H1 (cell line): ENCODE measurements around the gene ZMPSTE24. TPM values are rescaled to one million over a fixed set of nuclear protein-coding genes. Genes with fewer than 3 reads are reported as not detected.

ENCODE experiments used
- CTCF ChIA-PET: fragments of 300-600 bp; sonication (Branson Sonifier 250); formaldehyde crosslinking; loops from one replicate; lab custom pipeline; 2021; ENCODE audit not compliant: partially characterized antibody; lab: Charles Lee
- POLR2A ChIA-PET: fragments of 300-600 bp; sonication (Branson Sonifier 250); formaldehyde crosslinking; loops from one replicate; lab custom pipeline; 2021; ENCODE audit warnings: inconsistent platforms; ENCODE audit not compliant: partially characterized antibody; lab: Charles Lee
- DNase-seq, 2 experiments: peaks; one replicate each; pipeline versions ENCODE4 v3.0.0 to v3.0.0-alpha.2; 2010 to 2022; ENCODE audit warnings: low spot score in 2 of 2, low read depth in 1 of 2, mixed read lengths in 1 of 2
- FAIRE-seq: peaks from 2 replicates; lab custom pipeline; 2011; peaks lifted over from hg19 to GRCh38; lab: Jason Lieb, UNC
- H2AFZ ChIP-seq: 2 replicates; pipeline ENCODE4 v1.8.1; 2012; ENCODE audit warnings: low read length, inconsistent platforms
- H2AK5ac ChIP-seq: 2 replicates; pipeline ENCODE4 v1.6.1; 2013; ENCODE audit warnings: low read depth, low read length
- H2BK120ac ChIP-seq: replicated peaks from 2 replicates; pipeline ENCODE3; 2013; ENCODE audit warnings: low read depth, low read length, inconsistent platforms
- H2BK12ac ChIP-seq: 2 replicates; pipeline ENCODE4 v1.6.1; 2013; ENCODE audit warnings: low read depth, low read length
- H2BK15ac ChIP-seq: 2 replicates; pipeline ENCODE4 v1.6.1; 2013; ENCODE audit warnings: low read length
- H2BK20ac ChIP-seq: 2 replicates; pipeline ENCODE4 v1.6.1; 2013; ENCODE audit warnings: low read length
- H2BK5ac ChIP-seq: 2 replicates; pipeline ENCODE4 v1.6.1; 2013; ENCODE audit warnings: low read depth, low read length
- H3K14ac ChIP-seq: 2 replicates; pipeline ENCODE4 v1.6.1; 2013; ENCODE audit warnings: inconsistent platforms; ENCODE audit not compliant: insufficient read length
- H3K18ac ChIP-seq: 2 replicates; pipeline ENCODE4 v1.6.1; 2013; ENCODE audit warnings: low read length; ENCODE audit errors: extremely low read depth
- H3K23ac ChIP-seq: 2 replicates; pipeline ENCODE4 v1.6.1; 2013; ENCODE audit warnings: inconsistent platforms; ENCODE audit not compliant: insufficient read length
- H3K23me2 ChIP-seq: 2 replicates; pipeline ENCODE4 v1.6.1; 2013; ENCODE audit warnings: low read depth, low read length
- H3K27ac ChIP-seq: 2 replicates; pipeline ENCODE4 v1.6.1; 2011; ENCODE audit warnings: low read depth, low read length, inconsistent platforms
- H3K27me3 ChIP-seq, 4 experiments: replicated peaks in 1 of 4; 1 replicate in 1 of 4; 2 replicates in 3 of 4; pipeline versions ENCODE4 v1.6.1 to v1.8.1; 2011 to 2013; ENCODE audit warnings: low read length in 3 of 4, mild to moderate bottlenecking in 3 of 4, inconsistent platforms in 2 of 4, mixed read lengths in 2 of 4, moderate library complexity in 1 of 4; ENCODE audit not compliant: control insufficient read depth in 3 of 4, insufficient read depth in 3 of 4; ENCODE audit errors: extremely low read depth in 1 of 4
- H3K36me3 ChIP-seq, 4 experiments: 2 replicates each; pipeline versions ENCODE4 v1.6.1 to v1.8.1; 2011 to 2013; ENCODE audit warnings: mild to moderate bottlenecking in 4 of 4, low read length in 3 of 4, moderate library complexity in 2 of 4, control low read depth in 1 of 4, inconsistent platforms in 1 of 4; ENCODE audit not compliant: insufficient read depth in 4 of 4, control insufficient read depth in 2 of 4
- H3K4ac ChIP-seq: replicated peaks from 2 replicates; pipeline ENCODE3; 2013; ENCODE audit warnings: low read length, low read depth, mixed read lengths, inconsistent platforms; ENCODE audit not compliant: insufficient read length
- H3K4me1 ChIP-seq, 4 experiments: replicated peaks in 1 of 4; 1 replicate in 1 of 4; 2 replicates in 3 of 4; pipeline versions ENCODE4 v1.6.1 to v1.8.1; 2011 to 2013; ENCODE audit warnings: low read length in 3 of 4, inconsistent platforms in 2 of 4, mixed read lengths in 1 of 4; ENCODE audit not compliant: insufficient read depth in 4 of 4, control insufficient read depth in 3 of 4
- H3K4me2 ChIP-seq, 2 experiments: 2 replicates each; pipeline versions ENCODE4 v1.6.1 to v1.8.1; 2011 to 2013; ENCODE audit warnings: low read depth in 2 of 2, low read length in 2 of 2, control low read depth in 1 of 2, inconsistent platforms in 1 of 2, mild to moderate bottlenecking in 1 of 2; ENCODE audit not compliant: insufficient read depth in 1 of 2
- H3K4me3 ChIP-seq, 4 experiments: fragments of 200-600, 300-600 bp in 1 of 4; sonication (generic), shearing (Covaris generic), sonication (Bioruptor Twin) in 1 of 4; 2 replicates each; pipeline versions ENCODE4 v1.5.1 to v1.8.1; 2011 to 2016; ENCODE audit warnings: low read length in 4 of 4, low read depth in 3 of 4, control low read depth in 2 of 4, inconsistent platforms in 2 of 4, mild to moderate bottlenecking in 2 of 4, mixed read lengths in 1 of 4, moderate library complexity in 1 of 4; ENCODE audit not compliant: insufficient read depth in 2 of 4; ENCODE audit errors: extremely low read depth in 1 of 4
- H3K56ac ChIP-seq: replicated peaks from 2 replicates; pipeline ENCODE3; 2013; ENCODE audit warnings: low read depth, mild to moderate bottlenecking, mixed read lengths, low read length, inconsistent platforms; ENCODE audit not compliant: insufficient read length
- H3K79me1 ChIP-seq: 2 replicates; pipeline ENCODE4 v1.6.1; 2013; ENCODE audit warnings: low read depth, low read length, control low read depth
- H3K79me2 ChIP-seq, 2 experiments: 2 replicates each; pipeline versions ENCODE4 v1.6.1 to v1.8.1; 2012 to 2013; ENCODE audit warnings: low read length in 2 of 2, mild to moderate bottlenecking in 2 of 2, inconsistent platforms in 1 of 2; ENCODE audit not compliant: insufficient read depth in 2 of 2, control insufficient read depth in 1 of 2
- H3K9ac ChIP-seq, 4 experiments: replicated peaks in 1 of 4; 1 replicate in 1 of 4; 2 replicates in 3 of 4; pipeline versions ENCODE4 v1.6.1 to v1.8.1; 2011 to 2013; ENCODE audit warnings: low read depth in 3 of 4, low read length in 3 of 4, control low read depth in 2 of 4, mild to moderate bottlenecking in 2 of 4, moderate library complexity in 2 of 4, inconsistent platforms in 1 of 4; ENCODE audit errors: extremely low read depth in 1 of 4
- H3K9me3 ChIP-seq, 2 experiments: 2 replicates each; pipeline versions ENCODE4 v1.6.1 to v1.8.1; 2012 to 2013; ENCODE audit warnings: mild to moderate bottlenecking in 2 of 2, moderate library complexity in 2 of 2, control low read depth in 1 of 2, inconsistent platforms in 1 of 2, low read depth in 1 of 2, low read length in 1 of 2, mixed read lengths in 1 of 2; ENCODE audit not compliant: insufficient read depth in 2 of 2
- H4K20me1 ChIP-seq, 2 experiments: replicated peaks in 1 of 2; 2 replicates each; pipeline versions ENCODE3 to v1.8.1; 2011 to 2013; ENCODE audit warnings: inconsistent platforms in 2 of 2, low read length in 2 of 2, mild to moderate bottlenecking in 1 of 2; ENCODE audit not compliant: insufficient read depth in 2 of 2, control insufficient read depth in 1 of 2
- H4K5ac ChIP-seq: 2 replicates; pipeline ENCODE4 v1.6.1; 2013; ENCODE audit warnings: low read length, low read depth, mixed read lengths, inconsistent platforms; ENCODE audit not compliant: insufficient read length
- H4K8ac ChIP-seq: 2 replicates; pipeline ENCODE4 v1.8.0; 2013; ENCODE audit warnings: mild to moderate bottlenecking, moderate library complexity, low read length, inconsistent platforms; ENCODE audit not compliant: insufficient read depth; ENCODE audit errors: extremely low read depth
- H4K91ac ChIP-seq: replicated peaks from 2 replicates; pipeline ENCODE3; 2013; ENCODE audit warnings: low read length, mixed read lengths, inconsistent platforms; ENCODE audit not compliant: insufficient read length
- CBX8 ChIP-seq: fragments of 300-800, 300-1000 bp; sonication (generic); IDR thresholded peaks from 2 replicates; pipeline ENCODE4 v1.7.1; 2016; ENCODE audit warnings: low read depth, low read length, borderline replicate concordance
- CTBP2 ChIP-seq: IDR thresholded peaks from 2 replicates; pipeline ENCODE4 v1.7.0; 2011; ENCODE audit warnings: borderline replicate concordance, mild to moderate bottlenecking, moderate library complexity, mixed read lengths, low read length; ENCODE audit not compliant: insufficient read depth, insufficient read length
- E2F6 ChIP-seq: IDR thresholded peaks from 2 replicates; pipeline ENCODE4 v1.6.1; 2012; ENCODE audit warnings: inconsistent platforms
- JUN ChIP-seq: IDR thresholded peaks from 2 replicates; pipeline ENCODE4 v1.6.1; 2011; ENCODE audit warnings: low read depth, mild to moderate bottlenecking, improper control_type of control experiment, low read length
- NRF1 ChIP-seq: IDR thresholded peaks from 2 replicates; pipeline ENCODE4 v1.6.1; 2011; ENCODE audit warnings: mild to moderate bottlenecking, low read depth, low read length, improper control_type of control experiment
- RXRA ChIP-seq: IDR thresholded peaks from 2 replicates; pipeline ENCODE4 v1.6.1; 2011; ENCODE audit warnings: low read depth, mild to moderate bottlenecking, low read length, moderate library complexity; ENCODE audit not compliant: insufficient read depth
- SIRT6 ChIP-seq: IDR thresholded peaks from one replicate; pipeline ENCODE4 v1.7.1; 2012; ENCODE audit warnings: low read length, inconsistent platforms
- WGBS, 2 experiments: shearing (Covaris generic) in 1 of 2; methylation state at CpG; one replicate each; pipeline versions ENCODE4 v1.1.6 to v1.1.7; 2013 to 2015; ENCODE audit warnings: low lambda C conversion rate in 2 of 2, mixed read lengths in 2 of 2, inconsistent platforms in 1 of 2, low coverage in 1 of 2, missing lambda C conversion rate in 1 of 2; ENCODE audit not compliant: insufficient replicate concordance in 2 of 2, insufficient coverage in 1 of 2, insufficient read length in 1 of 2; ENCODE audit errors: extremely low coverage in 1 of 2, missing lambda C conversion rate in 1 of 2; 5-methylcytosine and 5-hydroxymethylcytosine counted together
- polyA plus RNA-seq, 7 experiments: library from polyadenylated mRNA; depleted of rRNA in 3 of 7; stranded (reverse) in 5 of 7; unstranded in 2 of 7; fragments of >200 nt in 5 of 7; fragments of 200-250 nt in 2 of 7; gene quantifications; 1 replicate in 5 of 7; 2 replicates in 1 of 7; 4 replicates in 1 of 7; pipeline versions ENCODE4 v1.2.1 to v1.2.3, GENCODE V29; 2011 to 2013; ENCODE audit warnings: missing spikeins in 2 of 7, mixed read lengths in 2 of 7
- total RNA-seq: library from RNA; stranded (reverse); fragmentation: NEBNext Ultra II Directional; extraction: Animal tissue kit (Norgen Biotek cat#: 25700); gene quantifications from 2 replicates; pipeline ENCODE4 v1.2.1, GENCODE V29; 2021
- TF ChIP-seq, protein P1 (sequence below), 3 experiments: IDR thresholded peaks; 1 replicate in 2 of 3; 2 replicates in 1 of 3; pipeline versions ENCODE4 v1.5.1 to v1.6.1; 2011; ENCODE audit warnings: low read length in 3 of 3, mild to moderate bottlenecking in 3 of 3, inconsistent platforms in 2 of 3, low read depth in 1 of 3, moderate library complexity in 1 of 3; ENCODE audit not compliant: insufficient read depth in 1 of 3; ENCODE audit errors: control extremely low read depth in 1 of 3
- TF ChIP-seq, protein P2 (sequence below): IDR thresholded peaks from 2 replicates; pipeline ENCODE4 v1.6.1; 2012; ENCODE audit warnings: low read length, inconsistent platforms

ZMPSTE24 gene
- total and polyA plus RNA-seq, 2 of the 8 experiments (the other 6 are each of a cell fraction or from before 2014, with no cell fraction given) = 12.7 to 42.9 TPM

DNA sequence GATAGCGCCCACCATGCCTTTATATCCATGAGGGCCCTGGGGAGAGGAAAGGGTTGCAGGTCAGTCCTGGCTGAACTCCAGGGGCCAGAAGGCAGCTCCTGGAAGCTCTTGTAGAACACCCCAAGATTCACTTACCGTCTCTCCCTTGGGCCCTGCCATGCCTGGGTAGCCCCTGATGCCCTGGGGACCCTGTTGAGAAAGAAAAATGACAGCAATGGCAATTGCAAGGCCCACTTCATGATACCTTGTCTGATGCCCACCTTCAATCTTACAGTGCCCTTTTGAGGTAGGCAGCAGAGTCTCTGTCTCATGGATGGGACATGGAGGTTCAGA lies 52.1 kb downstream of the ZMPSTE24 start:
- H2BK15ac ChIP-seq = no peak overlapping the region
- no peak overlapping the region for H3K4me2 ChIP-seq
- no peak overlapping the region for H2BK5ac ChIP-seq
- no peak overlapping the region for H4K5ac ChIP-seq
- H3K23ac ChIP-seq = no peak overlapping the region
- H2AK5ac ChIP-seq = no peak overlapping the region
- H4K8ac ChIP-seq = no peak overlapping the region
- no peak overlapping the region for H3K27ac ChIP-seq
- ChIA-PET POLR2A (no interaction called here), CTCF (interaction anchor here (0.6 to 2.7 kb wide), 8 partner anchors 9 to 167 kb away, joined by 3 to 13 read pairs (median 4); no protein-coding TSS in a partner anchor)
- H3K79me2 ChIP-seq = no peaks in the 10 kb centered on the region
- H3K9me3 ChIP-seq = no peaks in the 10 kb centered on the region
- 96% methylated on average over 2 of the region's 2 CpGs; no CpG with 5 or more reads in 1 of the 2 experiments for WGBS, 2 experiments
- 0 out of 2 replicates have a peak overlapping the region, but pooled peaks have one; percentile 9 for H2BK12ac ChIP-seq
- H3K14ac ChIP-seq = no peak overlapping the region
- FAIRE-seq = no peak
- no peak overlapping the region for H3K56ac ChIP-seq
- H2BK20ac ChIP-seq = no peak overlapping the region
- no peak for DNase-seq
- H3K4ac ChIP-seq = no peak overlapping the region
- peaks cover 0 to 3% of the 10 kb centered on the region in 2 experiments for H4K20me1 ChIP-seq
- no peak overlapping the region for H2AFZ ChIP-seq
- no peak overlapping the region for H2BK120ac ChIP-seq
- peaks cover 2% of the 10 kb centered on the region; the same call in 1 of the 2 replicates for H3K23me2 ChIP-seq
- H4K91ac ChIP-seq = no peak overlapping the region
- no peak overlapping the region for H3K18ac ChIP-seq
- H3K4me1 ChIP-seq = peaks cover 5 to 9% (median 7%) of the 10 kb centered on the region in 4 experiments
- no peaks in the 10 kb centered on the region for H3K36me3 ChIP-seq
- H3K4me3 ChIP-seq = no peak overlapping the region
- peaks cover 0 to 19% (median 16%) of the 10 kb centered on the region in 4 experiments; a peak in 6 of 7 replicates for H3K27me3 ChIP-seq
- no peaks in the 10 kb centered on the region for H3K79me1 ChIP-seq
- H3K9ac ChIP-seq = no peak overlapping the region
- no peak for TF ChIP-seq RXRA
- TF ChIP-seq, protein P1, sequence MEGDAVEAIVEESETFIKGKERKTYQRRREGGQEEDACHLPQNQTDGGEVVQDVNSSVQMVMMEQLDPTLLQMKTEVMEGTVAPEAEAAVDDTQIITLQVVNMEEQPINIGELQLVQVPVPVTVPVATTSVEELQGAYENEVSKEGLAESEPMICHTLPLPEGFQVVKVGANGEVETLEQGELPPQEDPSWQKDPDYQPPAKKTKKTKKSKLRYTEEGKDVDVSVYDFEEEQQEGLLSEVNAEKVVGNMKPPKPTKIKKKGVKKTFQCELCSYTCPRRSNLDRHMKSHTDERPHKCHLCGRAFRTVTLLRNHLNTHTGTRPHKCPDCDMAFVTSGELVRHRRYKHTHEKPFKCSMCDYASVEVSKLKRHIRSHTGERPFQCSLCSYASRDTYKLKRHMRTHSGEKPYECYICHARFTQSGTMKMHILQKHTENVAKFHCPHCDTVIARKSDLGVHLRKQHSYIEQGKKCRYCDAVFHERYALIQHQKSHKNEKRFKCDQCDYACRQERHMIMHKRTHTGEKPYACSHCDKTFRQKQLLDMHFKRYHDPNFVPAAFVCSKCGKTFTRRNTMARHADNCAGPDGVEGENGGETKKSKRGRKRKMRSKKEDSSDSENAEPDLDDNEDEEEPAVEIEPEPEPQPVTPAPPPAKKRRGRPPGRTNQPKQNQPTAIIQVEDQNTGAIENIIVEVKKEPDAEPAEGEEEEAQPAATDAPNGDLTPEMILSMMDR (IDR thresholded peaks at IDR 0.05; ENCODE audit: control extremely low read depth in 1 of 3, insufficient read depth in 1 of 3, low read depth in 1 of 3, low read length in 3 of 3) = no peak
- TF ChIP-seq CTBP2 = no peak
- TF ChIP-seq, protein P2, sequence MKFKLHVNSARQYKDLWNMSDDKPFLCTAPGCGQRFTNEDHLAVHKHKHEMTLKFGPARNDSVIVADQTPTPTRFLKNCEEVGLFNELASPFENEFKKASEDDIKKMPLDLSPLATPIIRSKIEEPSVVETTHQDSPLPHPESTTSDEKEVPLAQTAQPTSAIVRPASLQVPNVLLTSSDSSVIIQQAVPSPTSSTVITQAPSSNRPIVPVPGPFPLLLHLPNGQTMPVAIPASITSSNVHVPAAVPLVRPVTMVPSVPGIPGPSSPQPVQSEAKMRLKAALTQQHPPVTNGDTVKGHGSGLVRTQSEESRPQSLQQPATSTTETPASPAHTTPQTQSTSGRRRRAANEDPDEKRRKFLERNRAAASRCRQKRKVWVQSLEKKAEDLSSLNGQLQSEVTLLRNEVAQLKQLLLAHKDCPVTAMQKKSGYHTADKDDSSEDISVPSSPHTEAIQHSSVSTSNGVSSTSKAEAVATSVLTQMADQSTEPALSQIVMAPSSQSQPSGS = no peak
- TF ChIP-seq JUN = no peak
- no peak for TF ChIP-seq SIRT6
- TF ChIP-seq NRF1 = no peak
- no peak for TF ChIP-seq CBX8
- TF ChIP-seq E2F6 = no peak
